GM21576 (cell line): ENCODE data around the gene NEK9.
"Not testable (repeated sequence)": the region's sequence is repeated elsewhere in the genome, so short reads cannot be mapped to it uniquely, and the experiment has no call there.

Experiments
- ATAC-seq: cut with Tn5 transposase; IDR thresholded peaks from one replicate; pipeline ENCODE4 v1.9.1; 2021; ENCODE audit warnings: mild to moderate bottlenecking, moderate library complexity; ENCODE audit not compliant: unreplicated experiment

The NEK9 gene

DNA sequence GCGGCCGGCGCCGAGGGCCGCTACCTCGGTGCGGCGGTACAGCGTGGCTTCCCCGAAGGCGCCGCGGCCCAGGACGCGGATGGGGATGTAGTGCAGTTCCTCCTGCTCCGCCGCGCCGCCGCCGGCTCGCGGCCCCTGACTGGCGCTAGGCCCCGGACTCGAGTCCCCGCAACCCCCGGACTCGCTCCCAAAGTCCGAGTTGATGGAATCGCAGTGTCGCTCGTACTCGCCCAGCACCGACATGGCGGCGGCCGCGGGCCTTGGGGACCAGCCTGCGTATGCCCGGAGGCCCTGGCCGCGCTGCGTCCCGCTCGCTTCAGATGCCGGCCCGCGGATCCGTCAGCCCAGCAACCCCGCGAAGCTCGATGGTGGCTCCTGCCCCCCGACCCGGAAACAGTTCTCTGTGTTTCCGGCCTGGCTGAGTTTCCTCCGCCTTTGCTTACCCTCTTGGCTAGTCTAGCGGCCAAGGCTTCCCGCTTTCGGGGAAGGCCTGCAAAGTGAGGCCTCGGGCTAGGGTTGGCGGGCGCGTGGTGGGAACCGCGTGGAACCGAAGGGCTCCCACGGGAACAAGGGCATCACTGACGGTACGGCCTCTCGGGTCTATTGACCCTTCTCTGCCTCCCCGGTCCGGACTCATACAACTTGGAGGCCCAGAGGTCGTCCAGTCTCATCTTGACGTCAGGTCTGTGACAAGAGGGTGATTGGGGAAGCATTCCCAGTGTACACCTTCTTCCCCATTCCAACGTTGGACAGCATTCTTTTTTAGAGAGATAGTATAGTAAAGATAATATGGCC lies at the start of gene NEK9:
Gene NEK9, minus strand, starts transcription at position 370 of the 795 bp plus-strand sequence. Its CDS starts 127 bp downstream, at position 243.
- peak; percentile 73 for ATAC-seq

DNA sequence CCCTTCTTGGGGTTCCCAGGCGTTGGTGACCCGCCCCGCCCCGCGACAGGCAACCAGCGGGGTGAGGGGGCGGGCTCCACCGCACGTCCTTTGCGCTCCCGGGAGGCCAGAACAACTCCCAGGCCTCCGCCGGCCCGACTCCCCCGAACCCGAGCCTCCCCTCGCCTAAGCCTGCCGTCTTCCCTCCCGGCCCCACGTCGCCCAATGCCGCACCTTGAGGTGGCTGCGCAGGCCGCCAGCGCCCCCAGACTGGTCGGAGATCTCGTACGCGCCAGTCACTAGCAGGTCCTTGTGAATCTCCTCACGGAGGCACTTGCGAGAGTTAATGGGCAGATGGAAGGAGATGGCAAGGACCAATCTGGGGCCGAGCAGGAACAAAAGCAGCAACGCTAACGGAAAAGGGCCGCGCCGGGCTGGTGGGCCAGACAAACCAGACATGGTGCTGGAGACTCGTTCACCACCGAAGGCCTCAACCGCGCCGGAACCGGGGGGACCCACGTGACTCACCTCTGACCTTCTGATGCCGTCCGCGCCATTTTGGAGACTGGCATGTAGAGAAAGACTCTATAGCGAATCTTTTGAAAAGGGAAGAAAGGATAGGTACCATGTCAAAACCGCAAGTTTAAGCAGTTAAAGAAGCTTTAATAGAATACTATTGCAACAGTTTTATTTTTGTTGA lies 49.4 kb upstream of the NEK9 start, which contains the start of gene TMED10:
Gene TMED10, minus strand, starts transcription at position 471 of the 679 bp plus-strand sequence. Its CDS starts 33 bp downstream, at position 438.
- ATAC-seq = peak; percentile 69

DNA sequence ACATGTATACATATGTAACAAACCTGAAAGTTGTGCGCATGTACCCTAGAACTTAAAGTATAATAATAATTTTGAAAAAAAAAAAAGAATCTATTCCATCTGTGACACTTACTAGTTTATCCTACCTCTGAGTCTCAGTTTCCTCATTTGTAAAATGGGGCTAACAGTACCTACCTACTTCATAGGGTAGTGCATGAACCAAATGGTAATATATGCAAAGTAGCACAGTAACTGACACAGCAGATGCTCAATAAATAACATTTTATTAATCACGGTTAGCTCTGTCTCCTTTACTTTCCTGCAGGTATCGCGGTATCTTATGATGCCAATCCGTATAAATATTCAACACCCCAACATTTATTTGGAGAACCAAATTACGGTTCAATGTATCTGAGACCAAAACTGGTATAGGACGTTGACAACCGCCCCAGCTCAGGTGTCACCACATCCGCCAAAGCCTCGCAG lies 48.9 kb upstream of the NEK9 start:
- ATAC-seq = no peak

DNA sequence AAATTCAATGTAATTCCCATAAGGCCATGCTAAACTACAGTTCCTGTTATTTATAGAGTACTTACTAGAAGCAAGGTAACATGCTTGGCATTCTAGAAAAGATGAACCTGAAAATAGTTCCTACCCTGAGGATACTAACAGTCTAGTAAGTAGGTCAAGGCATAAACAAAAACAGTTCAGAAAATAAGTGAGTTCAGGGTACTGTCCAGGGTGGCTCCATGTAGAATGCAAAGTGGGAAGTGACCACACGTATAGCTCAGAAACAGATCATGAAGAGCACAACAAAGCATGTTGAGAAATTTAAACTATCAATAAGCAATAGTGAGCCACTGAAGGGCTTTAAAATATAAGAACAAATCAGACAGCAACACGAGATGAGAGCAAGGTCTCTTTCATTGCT lies 47.2 kb upstream of the NEK9 start:
- ATAC-seq = no peak

DNA sequence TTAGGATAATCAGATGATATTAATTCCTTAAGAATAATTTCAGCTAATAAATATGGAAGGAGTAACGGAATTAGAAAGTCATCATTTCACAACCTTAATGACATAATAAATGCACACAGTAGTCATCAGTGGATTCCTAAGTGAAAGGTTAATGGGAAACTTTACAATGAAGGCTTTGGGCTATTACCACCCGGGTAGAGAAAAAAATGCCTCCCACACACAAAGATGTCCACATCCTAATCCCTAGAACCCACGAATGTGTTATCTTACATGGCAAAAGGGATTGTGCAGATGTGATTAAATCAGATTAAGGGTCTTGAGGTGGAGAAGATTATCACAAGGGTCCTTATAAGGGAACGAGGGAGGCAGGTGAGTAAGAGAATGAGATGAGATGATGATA lies 43.9 kb upstream of the NEK9 start:
- no peak for ATAC-seq

DNA sequence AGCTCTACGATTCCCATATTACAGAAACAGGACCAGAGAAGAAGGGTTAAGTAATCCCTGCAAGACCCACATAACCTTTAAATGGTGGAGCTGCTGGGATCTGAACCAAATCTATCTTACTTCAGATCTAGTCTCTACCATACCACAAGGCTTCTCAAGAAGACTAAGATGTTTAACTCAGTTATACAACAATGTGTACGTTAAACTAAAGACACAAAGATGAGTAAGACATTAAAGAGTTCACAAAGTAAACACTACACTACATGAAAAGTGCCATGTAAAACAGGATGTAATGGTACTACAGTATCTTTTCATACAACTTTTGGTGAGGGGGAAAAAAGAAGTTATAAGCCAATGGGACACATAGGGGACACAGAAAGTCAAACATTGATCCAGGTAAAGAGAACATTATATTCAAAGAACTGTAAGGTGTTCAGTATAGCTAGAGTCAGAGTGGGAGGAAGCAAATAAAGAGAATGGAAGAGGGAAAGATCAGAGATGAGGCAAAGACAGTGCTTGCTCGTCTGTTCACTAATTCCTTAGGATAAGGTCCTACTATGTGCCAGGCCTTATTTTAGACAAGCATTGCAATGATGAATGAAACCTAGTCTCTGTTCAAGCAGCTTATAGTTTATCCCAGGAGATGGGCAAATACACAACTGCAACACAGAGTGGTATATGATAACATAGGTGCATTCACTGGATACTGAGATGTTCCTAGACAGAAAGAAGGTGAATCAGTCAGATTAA lies 41.9 kb upstream of the NEK9 start:
- no peak for ATAC-seq

DNA sequence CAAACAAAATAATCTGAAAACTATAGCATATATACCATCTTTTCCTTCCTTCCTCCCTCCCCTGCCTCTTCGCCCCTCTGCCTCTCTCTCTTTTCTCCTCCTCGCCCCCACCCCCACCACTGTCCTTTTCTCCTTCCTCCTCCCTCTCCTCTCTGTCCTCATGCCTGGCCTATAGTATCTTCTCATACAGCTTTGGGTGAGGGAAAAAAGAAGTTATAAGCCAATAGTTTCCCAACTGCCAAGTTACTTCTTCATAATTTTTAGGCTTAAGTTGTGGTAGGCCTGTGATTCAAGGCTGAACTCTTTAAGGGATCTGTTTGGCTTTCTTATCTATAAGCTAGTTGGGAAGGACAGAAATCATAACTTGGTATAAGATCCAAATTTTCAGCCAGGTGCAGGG lies 40.5 kb upstream of the NEK9 start:
- no peak for ATAC-seq

DNA sequence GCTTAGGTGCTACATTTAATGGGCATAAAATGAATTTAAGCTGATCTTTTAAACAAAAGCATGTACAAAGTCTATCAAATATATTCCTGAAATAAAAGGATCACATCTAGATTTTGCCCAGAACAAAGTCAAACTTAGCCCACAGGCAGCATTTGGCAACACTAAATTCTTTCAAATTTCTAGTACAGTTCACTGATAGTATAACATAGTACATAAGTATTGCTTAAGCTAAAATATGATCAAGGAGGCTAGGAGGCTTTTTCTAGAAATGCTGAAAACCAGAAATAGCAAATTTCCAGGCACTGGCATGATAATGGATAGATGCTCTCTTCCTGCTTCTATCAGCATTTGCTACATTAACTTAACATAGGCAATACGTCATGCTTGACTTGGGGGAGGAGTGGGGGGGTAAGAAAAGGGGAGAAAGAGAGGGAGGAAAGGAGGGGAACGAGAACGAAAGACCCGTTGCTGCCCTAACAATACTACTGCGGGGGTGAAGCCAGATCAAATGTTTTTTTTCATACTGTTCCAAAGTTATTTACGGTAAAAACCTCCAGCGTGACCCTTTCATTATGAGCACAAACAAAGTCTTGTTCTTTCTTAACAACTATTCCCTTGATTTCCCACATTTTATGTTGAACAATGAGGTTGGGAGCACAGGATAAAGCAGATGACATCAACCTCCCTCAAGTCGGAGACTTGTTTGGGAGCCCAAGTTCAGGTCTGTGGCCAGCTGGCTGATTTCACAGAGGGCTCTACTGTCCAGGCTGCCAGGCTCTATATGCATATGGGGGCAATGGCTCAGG lies 38.9 kb upstream of the NEK9 start:
- no peak for ATAC-seq

DNA sequence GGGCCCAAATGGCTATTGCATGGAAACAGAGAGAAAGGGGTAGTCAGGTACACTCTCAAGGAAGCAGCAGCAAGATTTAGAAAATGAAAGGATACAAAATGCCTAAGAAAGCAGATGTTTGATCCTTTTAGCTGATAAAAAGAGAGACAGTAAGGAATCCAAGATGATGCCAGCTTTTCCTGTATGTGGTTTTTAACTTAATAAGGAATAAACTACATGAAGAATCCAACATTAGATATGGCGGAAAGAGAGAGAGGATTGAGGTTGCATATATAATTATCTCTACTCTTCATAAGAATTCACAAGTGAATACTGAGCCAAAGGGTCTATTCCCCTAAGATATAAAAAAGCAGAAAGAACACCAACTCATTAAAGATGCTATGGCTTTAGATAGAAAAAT lies 38.0 kb upstream of the NEK9 start:
- no peak for ATAC-seq

DNA sequence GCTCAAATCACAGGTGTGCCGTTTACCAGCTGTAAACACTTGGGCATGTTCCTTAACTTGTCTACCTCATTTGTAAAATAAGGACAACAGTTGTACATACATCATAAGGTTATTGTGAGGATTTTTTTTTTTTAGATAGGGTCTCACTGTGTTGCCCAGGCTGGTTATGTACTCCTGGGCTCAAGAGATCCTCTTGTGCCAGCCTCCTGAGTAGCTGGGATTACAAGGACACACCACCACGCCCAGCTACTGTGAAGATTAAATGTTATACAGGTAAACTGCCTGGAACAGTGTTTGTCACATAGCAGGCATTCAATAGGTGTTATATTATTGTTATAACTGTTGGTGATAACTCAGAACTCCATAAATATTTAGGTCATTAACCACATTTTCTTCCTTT lies 36.8 kb upstream of the NEK9 start:
- no peak for ATAC-seq

DNA sequence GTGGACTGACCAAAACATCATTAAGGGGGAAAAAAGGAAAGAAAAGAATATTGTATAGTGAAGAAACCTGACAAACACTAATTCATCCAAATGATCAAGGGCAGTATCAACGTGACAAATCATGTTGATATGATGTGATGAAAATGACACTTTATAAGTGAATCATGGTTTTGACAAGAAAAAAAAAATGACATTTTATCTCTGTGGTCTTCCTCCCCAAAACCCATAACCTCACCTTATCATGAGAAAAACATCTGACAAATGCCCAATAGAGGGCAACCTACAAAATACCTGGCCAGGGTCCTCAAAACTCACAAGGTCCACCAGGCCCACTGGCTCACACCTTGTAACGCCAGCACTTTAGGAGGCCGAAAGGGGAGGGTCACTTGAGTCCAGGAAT lies 35.8 kb upstream of the NEK9 start:
- no peak for ATAC-seq

DNA sequence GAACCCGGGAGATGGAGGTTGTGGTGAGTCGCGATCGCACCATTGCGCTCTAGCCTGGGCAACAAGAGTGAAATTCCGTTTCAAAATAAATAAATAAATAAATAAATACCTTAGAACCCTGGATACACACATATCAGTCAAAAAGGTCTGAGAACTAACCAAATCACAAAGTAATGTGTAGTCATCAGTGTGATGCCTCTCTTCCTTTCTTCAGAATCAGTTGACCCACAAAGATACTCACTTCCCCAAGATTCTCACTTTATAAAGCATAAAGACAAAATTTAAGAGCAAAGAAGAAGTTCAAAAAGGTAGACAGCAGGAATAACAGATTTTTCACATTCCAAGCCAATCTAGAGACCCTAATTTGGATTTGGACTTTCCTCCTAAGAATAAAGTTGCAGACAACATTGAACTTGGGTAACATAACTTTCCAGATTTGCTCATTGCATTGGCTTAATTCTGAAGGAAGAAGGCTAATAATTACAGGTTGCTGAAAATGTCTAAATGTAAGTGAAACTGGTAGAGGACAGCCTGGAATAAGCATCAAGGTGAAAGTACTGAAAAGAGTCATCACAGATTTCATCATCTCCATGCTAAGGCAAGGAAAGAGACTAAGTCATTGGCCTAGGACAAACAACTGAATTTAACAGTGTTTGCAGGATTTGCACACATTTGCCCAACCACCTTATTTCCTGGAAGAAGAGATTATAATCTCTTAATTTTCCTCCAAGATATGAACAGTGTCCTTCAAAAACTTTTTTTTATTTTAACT lies 32.2 kb upstream of the NEK9 start:
- no peak for ATAC-seq

DNA sequence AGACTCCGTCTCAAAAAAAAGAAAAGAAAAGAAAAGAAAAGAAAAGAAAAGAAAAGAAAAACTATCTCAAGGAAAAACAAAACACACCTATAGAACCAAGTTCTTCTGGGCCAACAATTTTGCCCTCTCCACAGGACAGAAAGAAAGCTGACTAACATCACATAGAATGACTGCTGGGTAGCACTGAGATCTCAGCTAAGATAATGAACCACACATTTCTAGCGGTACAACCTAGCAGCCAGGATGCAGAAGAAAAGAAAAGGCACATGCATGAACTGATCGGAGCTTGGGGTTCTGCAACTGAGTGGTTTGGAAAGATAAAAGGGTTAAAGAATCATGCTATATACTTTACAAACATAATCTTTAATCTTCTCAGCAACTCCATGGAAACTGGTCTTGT lies 30.1 kb upstream of the NEK9 start:
- no peak for ATAC-seq

DNA sequence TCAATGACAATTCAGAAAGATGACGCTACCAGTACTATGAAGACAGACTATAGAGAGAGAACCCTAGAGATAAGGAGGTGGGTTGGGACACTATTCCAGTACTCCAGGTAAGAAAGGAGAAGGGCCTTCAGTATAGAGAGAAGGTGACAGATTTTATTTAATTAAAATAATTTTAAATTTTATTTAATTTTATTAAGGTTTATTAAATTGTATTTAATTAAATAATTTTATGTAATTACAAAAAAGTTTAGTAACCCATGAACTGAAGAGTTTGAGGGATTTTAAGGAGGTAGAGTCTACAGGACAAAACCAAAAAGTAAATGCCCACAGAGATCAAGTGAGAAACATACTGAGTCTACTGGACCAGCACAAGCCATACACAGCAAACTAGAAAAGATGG lies 29.3 kb upstream of the NEK9 start:
- ATAC-seq = no peak

DNA sequence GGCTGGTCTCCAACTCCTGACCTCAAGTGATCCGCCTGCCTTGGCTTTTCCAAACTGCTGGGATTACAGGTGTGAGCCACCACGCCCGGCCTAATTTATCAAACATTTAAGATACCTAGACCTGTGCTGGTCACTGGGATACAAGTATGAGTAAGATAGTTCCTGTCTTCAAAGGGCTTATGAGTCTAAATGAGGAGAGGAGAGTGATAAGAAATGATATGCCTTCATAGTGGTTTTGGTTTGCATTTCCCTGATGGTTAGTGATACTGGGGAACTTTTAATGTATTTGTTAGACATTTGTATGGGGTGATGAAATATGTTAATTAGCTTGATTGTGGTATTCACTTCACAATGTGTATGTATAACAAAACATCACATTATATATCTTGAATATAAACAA lies 28.3 kb upstream of the NEK9 start:
- no peak for ATAC-seq

DNA sequence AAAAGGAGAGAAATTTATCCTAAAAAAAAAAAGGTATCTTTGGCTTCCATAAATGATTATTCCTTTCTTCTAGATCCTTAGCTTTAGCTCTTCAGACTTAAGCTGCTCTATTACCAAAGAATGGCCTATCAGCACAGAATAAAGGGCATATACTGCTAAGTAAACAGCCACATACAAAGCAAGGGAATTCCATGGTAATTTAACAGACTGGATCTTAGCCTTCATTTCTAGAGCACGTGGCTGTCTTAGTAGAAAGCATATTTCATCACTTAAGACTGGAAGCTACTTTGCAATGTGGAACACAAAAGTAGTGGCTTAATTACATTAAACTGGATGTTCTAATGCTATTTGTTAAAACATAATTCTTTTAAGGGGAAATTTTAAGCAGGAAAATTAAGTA lies 26.4 kb upstream of the NEK9 start:
- ATAC-seq = no peak

DNA sequence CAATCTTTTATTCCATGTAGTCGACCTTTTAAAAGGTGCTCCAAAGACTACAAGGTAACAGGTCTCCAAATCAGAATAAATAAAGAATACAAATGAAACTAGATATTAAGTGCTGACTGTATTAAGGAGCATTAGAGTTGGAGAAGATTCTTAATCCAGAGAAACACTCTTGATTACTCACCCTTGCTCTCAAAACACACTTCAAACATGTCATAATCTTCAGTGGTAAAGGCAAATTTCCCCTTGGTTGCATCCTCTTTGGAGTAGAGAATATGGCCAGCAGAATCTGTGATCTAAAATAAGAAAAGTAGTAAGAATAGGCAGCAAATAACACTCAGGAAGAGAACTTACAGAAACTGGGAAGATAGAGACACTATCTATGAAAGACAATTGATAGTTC lies 25.0 kb upstream of the NEK9 start:
- ATAC-seq = no peak

DNA sequence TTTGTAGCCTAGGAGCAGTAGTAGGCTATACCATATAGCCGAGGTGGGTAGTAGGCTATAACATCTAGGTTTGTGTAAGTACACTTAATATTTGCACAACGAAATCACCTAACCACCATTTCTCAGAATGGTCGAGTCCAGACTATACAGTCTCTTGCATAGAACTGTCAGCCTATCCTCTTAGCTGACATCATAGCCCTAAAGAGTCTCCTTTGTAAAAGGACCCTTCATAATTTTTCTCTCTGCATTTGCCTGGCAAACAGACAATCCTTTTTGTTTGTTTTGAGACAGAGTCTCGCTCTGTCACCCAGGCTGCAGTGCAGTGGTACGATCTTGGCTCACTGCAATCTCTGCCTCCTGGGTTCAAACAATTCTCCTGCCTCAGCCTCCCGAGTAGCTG lies 23.8 kb upstream of the NEK9 start:
- not testable (repeated sequence) for ATAC-seq

DNA sequence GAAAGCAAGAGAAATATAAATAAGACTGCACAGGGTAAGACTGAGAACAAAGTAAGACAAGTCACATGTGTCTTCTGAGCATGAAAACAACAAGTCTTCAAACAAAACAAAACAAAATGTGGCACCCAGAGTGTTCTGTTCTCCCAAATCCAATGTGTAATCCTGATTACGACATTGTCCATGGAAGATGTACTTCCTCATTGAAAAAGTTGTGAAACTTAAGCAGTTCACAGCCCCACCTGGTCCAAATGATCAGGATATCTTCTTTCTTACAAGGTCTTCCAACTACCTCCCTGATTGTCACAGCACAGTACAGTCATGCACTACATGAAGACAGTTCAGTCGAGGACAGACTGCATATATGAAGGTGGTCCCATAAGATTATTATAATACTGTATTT lies 23.3 kb upstream of the NEK9 start:
- no peak for ATAC-seq
